Osteocyte (in vitro differentiated cells): ENCODE data around the gene SMTNL1. TPM values are rescaled to one million over a fixed set of nuclear protein-coding genes. Genes with fewer than 3 reads are reported as not detected.

Experiments used
- DNase-seq: peaks from one replicate; pipeline ENCODE4 v3.0.0; 2021; ENCODE audit warnings: mixed read lengths; ENCODE audit not compliant: unreplicated experiment; ENCODE audit errors: extremely low spot score
- H3K27ac Mint-ChIP-seq: one replicate; pipeline ENCODE4 v1.8.0; 2021; ENCODE audit warnings: mild to moderate bottlenecking, mixed read lengths; ENCODE audit not compliant: unreplicated experiment
- H3K27me3 Mint-ChIP-seq: one replicate; pipeline ENCODE4 v1.8.0; 2021; ENCODE audit warnings: mixed read lengths; ENCODE audit not compliant: unreplicated experiment
- H3K36me3 Mint-ChIP-seq: one replicate; pipeline ENCODE4 v1.8.0; 2021; ENCODE audit warnings: mixed read lengths; ENCODE audit not compliant: unreplicated experiment
- H3K4me1 Mint-ChIP-seq: one replicate; pipeline ENCODE4 v1.8.0; 2021; ENCODE audit warnings: mixed read lengths; ENCODE audit not compliant: unreplicated experiment
- H3K4me3 Mint-ChIP-seq: one replicate; pipeline ENCODE4 v1.8.0; 2021; ENCODE audit warnings: mild to moderate bottlenecking, moderate library complexity, mixed read lengths; ENCODE audit not compliant: unreplicated experiment
- H3K9me3 Mint-ChIP-seq: one replicate; pipeline ENCODE4 v1.8.0; 2021; ENCODE audit warnings: mixed read lengths; ENCODE audit not compliant: unreplicated experiment
- total RNA-seq: library from RNA; stranded (reverse); gene quantifications from 2 replicates; pipeline ENCODE4 v1.2.1, GENCODE V29; 2021
- TF ChIP-seq, protein P1 (sequence below): fragments of 200-600 bp; sonication (generic); IDR thresholded peaks from 2 replicates; pipeline ENCODE4 v1.5.0; 2021; ENCODE audit warnings: antibody characterized with exemption, mild to moderate bottlenecking, moderate library complexity

The SMTNL1 gene
- total RNA-seq, 1 donor from 2014 or later: not detected

DNA sequence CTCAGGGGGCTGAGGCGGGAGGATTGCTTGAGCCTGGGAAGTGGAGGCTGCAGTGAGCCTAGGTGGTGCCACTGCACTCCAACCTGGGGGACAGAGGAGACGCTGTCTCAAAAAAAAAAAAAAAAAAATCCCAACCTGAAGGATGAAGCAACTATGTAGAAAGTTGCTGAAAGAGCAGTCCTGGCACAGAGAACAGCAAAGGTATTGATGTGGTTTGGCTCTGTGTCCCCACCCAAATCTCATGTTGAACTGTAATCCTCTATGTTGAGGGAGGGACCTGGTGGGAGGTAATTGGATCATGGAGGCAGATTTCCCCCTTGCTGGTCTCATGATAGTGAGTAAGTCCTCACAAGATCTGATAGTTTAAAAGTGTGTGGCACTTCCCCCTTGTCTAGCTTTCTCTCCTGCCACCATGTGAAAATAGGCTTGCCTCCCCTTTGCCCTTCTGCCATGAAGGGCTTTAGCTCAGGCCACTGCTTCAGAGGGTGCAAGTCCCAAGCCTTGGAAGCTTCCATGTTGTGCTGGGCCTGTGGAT is 49.4 kb downstream of the SMTNL1 start:
- TF ChIP-seq, protein P1, sequence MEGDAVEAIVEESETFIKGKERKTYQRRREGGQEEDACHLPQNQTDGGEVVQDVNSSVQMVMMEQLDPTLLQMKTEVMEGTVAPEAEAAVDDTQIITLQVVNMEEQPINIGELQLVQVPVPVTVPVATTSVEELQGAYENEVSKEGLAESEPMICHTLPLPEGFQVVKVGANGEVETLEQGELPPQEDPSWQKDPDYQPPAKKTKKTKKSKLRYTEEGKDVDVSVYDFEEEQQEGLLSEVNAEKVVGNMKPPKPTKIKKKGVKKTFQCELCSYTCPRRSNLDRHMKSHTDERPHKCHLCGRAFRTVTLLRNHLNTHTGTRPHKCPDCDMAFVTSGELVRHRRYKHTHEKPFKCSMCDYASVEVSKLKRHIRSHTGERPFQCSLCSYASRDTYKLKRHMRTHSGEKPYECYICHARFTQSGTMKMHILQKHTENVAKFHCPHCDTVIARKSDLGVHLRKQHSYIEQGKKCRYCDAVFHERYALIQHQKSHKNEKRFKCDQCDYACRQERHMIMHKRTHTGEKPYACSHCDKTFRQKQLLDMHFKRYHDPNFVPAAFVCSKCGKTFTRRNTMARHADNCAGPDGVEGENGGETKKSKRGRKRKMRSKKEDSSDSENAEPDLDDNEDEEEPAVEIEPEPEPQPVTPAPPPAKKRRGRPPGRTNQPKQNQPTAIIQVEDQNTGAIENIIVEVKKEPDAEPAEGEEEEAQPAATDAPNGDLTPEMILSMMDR: no peak
- Mint-ChIP-seq H3K9me3 (no peaks in the 10 kb centered on the region), H3K4me1 (no peaks in the 10 kb centered on the region), H3K27me3 (peaks cover 15% of the 10 kb centered on the region), H3K36me3 (no peaks in the 10 kb centered on the region), H3K27ac (no peak overlapping the region), H3K4me3 (no peak overlapping the region)
- DNase-seq: no peak

DNA sequence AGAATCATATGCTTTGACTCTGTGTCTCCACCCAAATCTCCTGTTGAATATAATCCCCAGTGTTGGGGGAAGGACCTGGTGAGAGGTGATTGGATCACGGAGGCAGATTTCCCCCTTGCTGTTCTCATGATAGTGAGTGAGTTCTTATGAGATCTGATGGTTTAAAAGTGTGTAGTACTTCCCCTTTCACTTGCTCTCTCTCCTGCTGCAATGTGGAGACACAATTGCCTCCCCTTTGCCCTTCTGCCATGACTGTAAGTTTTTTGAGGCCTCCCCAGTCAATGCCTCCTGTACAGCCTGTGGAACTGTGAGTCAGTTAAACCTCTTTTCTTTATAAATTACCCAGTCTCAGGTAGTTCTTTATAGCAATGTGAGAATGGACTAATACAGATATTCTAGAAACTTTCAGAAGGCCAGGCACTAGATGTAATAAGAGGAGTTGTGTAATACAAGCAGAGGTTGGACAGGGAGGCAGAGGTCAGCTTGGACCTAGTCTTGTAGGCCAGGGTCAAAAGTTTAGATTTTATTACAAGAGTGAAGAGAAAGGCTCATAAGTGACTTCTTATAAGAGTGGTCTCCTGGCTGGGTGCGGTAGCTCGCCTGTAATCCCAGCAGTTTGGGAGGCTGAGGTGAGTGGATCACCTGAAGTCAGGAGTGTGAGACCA is 50.8 kb downstream of the SMTNL1 start:
- Mint-ChIP-seq H3K4me1 (no peaks in the 10 kb centered on the region), H3K4me3 (no peak overlapping the region), H3K36me3 (no peaks in the 10 kb centered on the region), H3K27me3 (peaks cover 18% of the 10 kb centered on the region), H3K27ac (no peak overlapping the region), H3K9me3 (no peaks in the 10 kb centered on the region)
- TF ChIP-seq, protein P1: no peak
- DNase-seq: no peak

- Mint-ChIP-seq H3K4me1 (peaks cover 14% of the 10 kb centered on the region), H3K36me3 (no peaks in the 10 kb centered on the region), H3K9me3 (no peaks in the 10 kb centered on the region), H3K27me3 (peaks cover 45% of the 10 kb centered on the region), H3K4me3 (no peak overlapping the region), H3K27ac (no peak overlapping the region)
- DNase-seq: no peak
- TF ChIP-seq, protein P1: no peak
These were observed 59.0 kb downstream of the SMTNL1 start for GRCh38 chr11:57596266-57596885.

- Mint-ChIP-seq H3K9me3 (no peaks in the 10 kb centered on the region), H3K27ac (peak within 1 kb of the TSS; percentile 34), H3K36me3 (no peaks in the 10 kb centered on the region), H3K4me1 (peaks cover 14% of the 10 kb centered on the region), H3K27me3 (peaks cover 48% of the 10 kb centered on the region), H3K4me3 (peak within 1 kb of the TSS; percentile 65)
- DNase-seq: no peak
- TF ChIP-seq, protein P1: no peak
These were observed 60.1 kb downstream of the SMTNL1 start, which contains the start of gene SERPING1 for GRCh38 chr11:57597461-57597915. TSS of gene SERPING1 (plus strand) at chr11:57597685. CDS start at chr11:57598271, 586 bp downstream.
